AG04450 (cell line): ENCODE measurements around the gene SNX11. TPM values are rescaled to one million over a fixed set of nuclear protein-coding genes. Genes with fewer than 3 reads are reported as not detected.

ENCODE experiments used
- CTCF ChIA-PET: fragments of 300-600, 350-600 bp; formaldehyde crosslinking; extraction: SDS; loops from one replicate; lab custom pipeline; 2022; ENCODE audit warnings: antibody characterized with exemption, inconsistent platforms; lab: Charles Lee
- POLR2A ChIA-PET: fragments of 350-600 bp; formaldehyde crosslinking; extraction: SDS; loops from one replicate; lab custom pipeline; 2021; ENCODE audit warnings: antibody characterized with exemption, inconsistent platforms; lab: Yijun Ruan, JAX
- DNase-seq: peaks from one replicate; pipeline ENCODE4 v3.0.0-alpha.2; 2011; ENCODE audit warnings: low read depth, low spot score
- H3K27ac ChIP-seq: one replicate; pipeline ENCODE4 v1.5.1; 2012; ENCODE audit warnings: low read depth, low read length, control low read depth
- H3K27me3 ChIP-seq: one replicate; pipeline ENCODE4 v1.6.0; 2012; ENCODE audit warnings: low read length; ENCODE audit not compliant: control insufficient read depth, insufficient read depth
- H3K4me3 ChIP-seq: 2 replicates; pipeline ENCODE4 v1.5.1; 2011; ENCODE audit warnings: mild to moderate bottlenecking, low read depth, low read length, control low read depth
- H3K9me3 ChIP-seq: 2 replicates; pipeline ENCODE4 v1.5.1; 2012; ENCODE audit warnings: low read length; ENCODE audit not compliant: control insufficient read depth, insufficient read depth
- polyA plus RNA-seq: library from polyadenylated mRNA; depleted of rRNA; stranded (reverse); fragments of >200 nt; gene quantifications from 2 replicates; pipeline ENCODE4 v1.2.3, GENCODE V29; 2011
- TF ChIP-seq, protein P1 (sequence below): IDR thresholded peaks from 2 replicates; pipeline ENCODE4 v1.5.1; 2011; ENCODE audit warnings: low read depth, low read length, control low read depth, inconsistent platforms

SNX11 gene
- polyA plus RNA-seq, 1 experiment: 16.0 TPM

DNA sequence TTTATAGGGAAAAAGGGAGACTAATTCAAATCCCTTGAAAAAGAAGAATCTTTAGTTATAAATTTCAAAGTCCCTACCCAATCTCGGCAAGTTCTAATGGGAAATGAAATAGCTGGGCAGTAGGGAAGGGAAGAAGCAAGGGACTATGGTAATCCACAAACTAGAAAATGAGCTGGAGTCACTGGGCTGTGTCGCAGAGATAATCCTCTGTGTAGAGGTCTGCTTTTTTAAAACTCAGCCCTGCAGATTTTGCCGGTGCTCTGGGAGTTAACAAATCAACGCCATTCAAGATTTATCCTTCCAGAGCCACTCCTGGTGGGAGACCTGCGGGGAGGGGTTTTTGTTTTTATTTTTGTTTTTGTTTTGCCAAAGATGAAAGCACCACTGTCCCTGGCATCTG is 20.8 kb downstream of the SNX11 start:
- Histone ChIP-seq H3K4me3 (no peak overlapping the region), H3K27ac (no peak overlapping the region), H3K9me3 (no peaks in the 10 kb centered on the region), H3K27me3 (no peaks in the 10 kb centered on the region)
- ChIA-PET POLR2A (no interaction called here), CTCF (interaction anchor here (8.1 kb wide), 1 partner anchor 102 kb away, joined by 80 read pairs; no protein-coding TSS in a partner anchor)
- TF ChIP-seq, protein P1, sequence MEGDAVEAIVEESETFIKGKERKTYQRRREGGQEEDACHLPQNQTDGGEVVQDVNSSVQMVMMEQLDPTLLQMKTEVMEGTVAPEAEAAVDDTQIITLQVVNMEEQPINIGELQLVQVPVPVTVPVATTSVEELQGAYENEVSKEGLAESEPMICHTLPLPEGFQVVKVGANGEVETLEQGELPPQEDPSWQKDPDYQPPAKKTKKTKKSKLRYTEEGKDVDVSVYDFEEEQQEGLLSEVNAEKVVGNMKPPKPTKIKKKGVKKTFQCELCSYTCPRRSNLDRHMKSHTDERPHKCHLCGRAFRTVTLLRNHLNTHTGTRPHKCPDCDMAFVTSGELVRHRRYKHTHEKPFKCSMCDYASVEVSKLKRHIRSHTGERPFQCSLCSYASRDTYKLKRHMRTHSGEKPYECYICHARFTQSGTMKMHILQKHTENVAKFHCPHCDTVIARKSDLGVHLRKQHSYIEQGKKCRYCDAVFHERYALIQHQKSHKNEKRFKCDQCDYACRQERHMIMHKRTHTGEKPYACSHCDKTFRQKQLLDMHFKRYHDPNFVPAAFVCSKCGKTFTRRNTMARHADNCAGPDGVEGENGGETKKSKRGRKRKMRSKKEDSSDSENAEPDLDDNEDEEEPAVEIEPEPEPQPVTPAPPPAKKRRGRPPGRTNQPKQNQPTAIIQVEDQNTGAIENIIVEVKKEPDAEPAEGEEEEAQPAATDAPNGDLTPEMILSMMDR: no peak
- DNase-seq: no peak

GRCh38 chr17:48129981-48130380 is 22.4 kb downstream of the SNX11 start:
- no peak for DNase-seq
- TF ChIP-seq, protein P1: no peak
- H3K4me3 ChIP-seq: no peak overlapping the region
- H3K9me3 ChIP-seq: no peaks in the 10 kb centered on the region
- CTCF ChIA-PET: interaction anchor here (1.0 to 8.1 kb wide), 4 partner anchors 21 to 104 kb away, joined by 5 to 80 read pairs (median 6); no protein-coding TSS in a partner anchor
- no peak overlapping the region for H3K27ac ChIP-seq
- no peaks in the 10 kb centered on the region for H3K27me3 ChIP-seq
- POLR2A ChIA-PET: no interaction called here

DNA sequence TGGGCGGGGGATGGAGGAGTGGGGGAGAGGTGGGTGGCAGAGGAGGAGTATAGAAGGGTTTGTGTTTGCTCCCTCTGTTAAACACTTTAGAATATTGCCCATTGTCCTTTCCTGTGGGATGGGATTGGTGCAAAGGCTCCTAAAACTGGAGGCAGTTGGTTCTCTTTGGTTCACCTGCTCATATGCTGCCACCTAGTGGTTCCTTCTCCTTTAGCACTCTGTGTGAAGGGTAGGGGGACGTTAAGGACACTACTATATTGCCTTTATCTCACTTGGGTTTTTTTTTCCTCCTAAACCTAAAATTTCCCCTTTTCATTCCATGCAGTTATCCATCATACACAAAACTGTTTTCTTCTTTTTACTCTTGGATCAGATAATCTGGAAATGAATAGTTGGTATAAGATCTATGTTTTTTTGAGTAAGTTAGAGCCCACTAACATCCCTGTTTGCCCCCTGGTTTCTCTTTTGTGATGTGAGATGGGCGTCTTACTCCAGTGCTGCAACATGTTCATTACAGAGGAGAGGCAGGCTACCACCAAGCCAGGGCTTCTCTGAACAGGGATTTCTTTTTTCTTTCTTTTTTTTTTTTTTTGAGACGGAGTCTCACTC is 23.8 kb downstream of the SNX11 start:
- peak; percentile 16 for DNase-seq
- H3K27ac ChIP-seq: no peak overlapping the region
- CTCF ChIA-PET: interaction anchor here (0.6 to 8.1 kb wide), 23 partner anchors 8 to 490 kb away, joined by 3 to 80 read pairs (median 4); no protein-coding TSS in a partner anchor
- no peaks in the 10 kb centered on the region for H3K9me3 ChIP-seq
- POLR2A ChIA-PET: interaction anchor here (0.5 kb wide), 1 partner anchor 101 kb away, joined by 3 read pairs; no protein-coding TSS in a partner anchor
- TF ChIP-seq, protein P1: peak; percentile 91
- peaks cover 5% of the 10 kb centered on the region for H3K27me3 ChIP-seq
- H3K4me3 ChIP-seq: no peak overlapping the region

DNA sequence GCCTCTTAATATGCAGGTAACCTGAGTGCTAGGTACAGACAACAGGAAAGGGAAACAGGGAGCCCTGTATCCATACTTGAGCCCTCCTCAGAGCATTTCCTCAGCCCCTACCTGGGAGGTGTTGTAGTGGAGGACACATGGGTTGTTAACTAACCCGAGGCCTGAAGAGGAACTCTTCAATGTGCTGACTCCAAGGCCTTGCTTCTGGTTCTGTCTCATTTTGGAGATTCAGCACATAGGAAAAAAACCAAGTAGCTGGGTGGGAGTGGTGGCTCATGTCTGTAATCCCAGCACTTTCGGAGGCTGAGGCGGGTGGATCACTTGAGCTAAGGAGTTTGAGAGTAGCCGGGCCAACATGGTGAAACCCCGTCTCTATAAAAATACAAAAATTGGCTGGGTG is 24.8 kb downstream of the SNX11 start:
- H3K4me3 ChIP-seq: no peak overlapping the region
- CTCF ChIA-PET: interaction anchor here (0.7 to 8.1 kb wide), 7 partner anchors 20 to 106 kb away, joined by 3 to 80 read pairs (median 6); no protein-coding TSS in a partner anchor
- POLR2A ChIA-PET: no interaction called here

More for the DNA sequence above, 24.8 kb downstream of the SNX11 start:
- DNase-seq: no peak
- Histone ChIP-seq H3K9me3 (no peaks in the 10 kb centered on the region), H3K27me3 (peaks cover 8% of the 10 kb centered on the region), H3K27ac (no peak overlapping the region)
- TF ChIP-seq, protein P1: no peak
